NCI-H526 (cell line): ENCODE data around the gene ACSL6.

Source experiments
- DNase-seq, 2 experiments: peaks; one replicate each; lab custom pipeline; 2025; lab: John Stamatoyannopoulos, UW

Gene ACSL6

DNA sequence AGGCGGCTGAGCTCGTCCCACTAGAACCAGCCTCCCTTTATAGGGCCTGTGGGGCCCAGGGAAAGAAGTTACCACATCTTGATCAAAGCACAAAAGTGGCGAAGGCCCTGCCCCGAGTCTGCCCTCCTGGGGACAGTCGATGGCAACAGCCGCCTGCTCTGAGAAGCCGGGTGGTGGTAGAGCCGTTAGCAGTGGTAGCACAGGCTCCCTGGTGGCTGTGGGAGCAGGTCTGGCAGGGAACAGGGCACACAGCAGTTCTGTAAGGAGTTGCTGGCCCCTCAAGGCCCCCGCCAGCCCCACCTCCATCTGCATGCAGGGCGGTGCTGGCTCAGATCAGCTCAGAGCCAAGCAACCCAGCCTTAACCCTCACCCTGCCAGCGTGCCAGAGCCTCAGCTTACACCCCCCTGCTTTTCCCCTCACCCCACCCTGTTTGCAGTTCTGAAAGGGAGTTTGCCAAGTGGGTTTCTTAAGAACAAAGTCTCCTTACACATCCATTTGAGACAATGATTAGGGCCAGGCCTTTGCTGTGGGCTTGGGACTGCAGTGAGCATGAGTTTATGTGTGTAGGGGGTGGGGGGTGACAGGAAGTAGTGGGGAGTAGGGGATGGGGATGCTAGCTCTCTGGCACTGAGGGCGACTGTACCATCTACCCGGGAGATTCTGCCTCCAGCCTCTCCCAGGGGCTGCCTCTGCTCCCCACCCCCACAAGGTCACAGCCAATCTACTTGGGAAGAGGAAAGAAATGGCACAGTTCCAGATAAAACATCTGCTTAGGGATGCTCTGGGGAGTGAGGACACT lies 11.8 kb downstream of the ACSL6 start:
- no peak for DNase-seq

DNA sequence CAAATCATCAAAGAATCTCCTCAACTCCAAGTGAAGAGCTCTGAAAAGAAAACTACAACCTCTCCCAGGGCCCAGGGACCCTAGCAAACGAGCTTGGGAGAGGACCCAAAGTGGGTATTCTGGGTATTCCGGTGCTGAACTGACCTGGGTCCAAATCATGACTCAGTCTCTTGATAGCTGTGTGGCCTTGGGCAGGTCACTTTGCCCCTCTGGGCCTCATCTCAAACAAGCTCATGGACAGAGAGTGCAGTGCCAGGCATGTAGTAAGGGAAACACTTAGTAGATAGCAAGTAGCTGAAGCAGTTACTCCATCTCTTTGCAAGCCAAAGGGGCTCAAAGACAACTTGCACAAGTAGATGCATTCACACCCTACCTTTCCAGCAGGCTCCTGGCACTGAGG lies 12.4 kb downstream of the ACSL6 start:
- no peak for DNase-seq

DNA sequence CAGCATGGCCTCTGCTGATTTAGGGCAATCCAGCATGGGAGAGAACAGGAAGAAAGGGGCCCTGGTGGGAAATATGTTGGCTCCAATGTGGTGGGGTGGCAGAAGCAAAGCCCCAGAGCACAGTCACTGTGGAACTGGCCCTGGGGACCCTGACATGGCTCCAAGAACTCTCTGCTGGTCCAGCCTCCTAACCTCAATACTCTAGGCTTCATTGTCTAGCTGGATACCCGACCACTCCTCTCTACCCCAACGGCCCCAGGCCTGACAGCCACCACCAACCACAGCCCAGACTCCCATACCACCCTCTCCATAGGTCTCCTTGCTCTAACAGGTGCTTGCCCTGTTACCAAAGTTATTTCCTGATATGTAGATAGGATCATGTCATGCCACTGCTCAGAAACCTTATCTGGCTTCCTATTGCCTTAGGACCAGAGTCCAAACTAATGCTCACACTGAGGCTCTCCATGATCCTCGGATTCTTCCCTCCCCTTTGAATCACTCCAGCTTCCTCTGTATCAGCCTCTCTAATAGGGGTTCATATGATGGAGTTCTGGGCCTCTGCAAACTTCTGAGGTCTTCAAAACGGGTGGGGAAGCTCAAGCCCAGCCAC lies 12.9 kb downstream of the ACSL6 start:
- DNase-seq, result no peak

DNA sequence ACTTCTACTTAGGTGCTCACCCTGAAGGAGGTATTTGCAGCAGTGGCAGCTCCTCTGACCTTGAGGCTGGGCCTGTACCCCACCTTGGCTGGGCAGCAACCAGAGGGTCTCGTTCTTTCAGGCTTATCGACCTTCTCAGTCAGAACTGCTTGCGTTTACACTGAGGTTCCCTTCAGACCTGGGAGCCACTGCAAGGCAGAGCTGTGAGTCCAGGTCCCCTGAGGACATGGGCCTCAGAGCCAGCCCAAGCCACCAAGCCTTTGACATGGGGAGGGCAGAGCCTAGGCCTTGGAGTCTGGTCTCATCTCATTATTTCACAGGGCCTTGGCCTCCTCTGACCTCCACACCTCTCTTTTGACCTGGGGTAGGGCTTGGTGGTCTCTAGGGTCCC lies 13.7 kb downstream of the ACSL6 start:
- no peak for DNase-seq

DNA sequence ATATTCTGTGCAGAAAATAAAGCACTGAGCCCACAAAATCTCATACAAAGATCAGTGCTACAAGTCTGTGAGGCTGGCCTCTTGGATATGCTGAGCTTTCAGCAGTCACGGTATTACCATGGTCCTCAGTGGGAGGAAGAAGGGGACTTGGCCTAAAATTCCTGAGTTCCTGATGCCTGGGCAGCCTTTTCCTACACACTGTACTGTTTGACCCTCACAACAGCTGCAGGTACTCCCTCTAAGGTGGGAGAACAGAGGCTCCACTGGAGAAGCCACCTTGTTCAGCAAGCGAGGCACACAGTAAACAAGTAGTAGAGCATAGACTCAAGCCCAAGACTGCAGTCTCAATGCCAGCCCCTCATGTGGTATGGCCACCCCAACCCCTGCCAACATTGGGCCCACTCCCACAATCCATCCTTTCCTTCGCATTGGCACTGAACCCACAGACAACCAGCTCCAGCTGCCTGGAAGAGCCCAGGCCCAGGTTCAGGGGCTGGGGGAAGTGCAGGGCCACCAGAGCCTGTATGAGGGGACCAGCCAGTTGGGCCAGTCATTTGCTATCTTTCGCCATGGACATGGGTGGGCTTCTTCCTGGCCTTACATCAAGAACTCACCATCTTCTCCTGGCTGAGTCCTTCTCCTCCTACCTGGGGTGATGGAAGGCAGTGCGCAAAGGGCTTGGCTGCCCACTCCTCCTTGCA lies 14.3 kb downstream of the ACSL6 start:
- no peak for DNase-seq

DNA sequence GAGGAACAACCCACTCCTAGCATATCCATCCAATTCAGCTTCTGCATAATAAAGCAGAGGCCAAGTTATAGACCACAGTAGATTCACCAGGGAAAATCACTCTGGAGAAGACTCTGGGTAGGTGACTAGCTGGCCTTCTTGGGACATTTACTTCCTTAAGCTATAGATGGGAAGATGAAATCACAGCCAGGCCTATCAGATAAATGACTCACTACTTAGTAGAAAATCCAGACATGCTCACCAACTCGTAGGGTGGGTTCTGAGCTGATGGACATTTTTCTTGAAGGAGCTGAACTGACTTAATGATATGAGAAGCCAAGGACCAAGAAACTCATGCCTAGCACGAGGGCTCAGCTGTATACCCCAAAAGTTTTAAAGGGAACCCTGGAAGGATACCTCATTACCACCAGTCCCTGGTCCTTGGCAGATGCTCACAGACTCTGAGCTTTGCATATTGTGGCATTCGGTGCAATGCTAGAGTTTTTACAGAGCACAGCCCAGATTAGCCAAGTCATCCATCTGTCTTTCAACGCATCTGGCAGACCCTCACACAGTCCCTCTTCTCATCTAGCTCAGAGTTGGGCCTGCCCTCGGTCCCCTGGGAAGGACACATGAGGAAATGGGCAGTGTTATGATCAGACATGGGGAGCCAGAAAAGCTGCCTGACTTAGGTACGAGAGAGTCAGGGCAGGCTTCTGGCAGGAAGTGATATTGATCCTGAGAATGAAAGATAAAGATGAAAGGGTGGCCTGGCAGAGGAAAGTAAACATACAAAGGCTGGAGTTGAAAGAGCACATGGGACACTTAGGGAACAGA lies 15.0 kb downstream of the ACSL6 start:
- no peak for DNase-seq

DNA sequence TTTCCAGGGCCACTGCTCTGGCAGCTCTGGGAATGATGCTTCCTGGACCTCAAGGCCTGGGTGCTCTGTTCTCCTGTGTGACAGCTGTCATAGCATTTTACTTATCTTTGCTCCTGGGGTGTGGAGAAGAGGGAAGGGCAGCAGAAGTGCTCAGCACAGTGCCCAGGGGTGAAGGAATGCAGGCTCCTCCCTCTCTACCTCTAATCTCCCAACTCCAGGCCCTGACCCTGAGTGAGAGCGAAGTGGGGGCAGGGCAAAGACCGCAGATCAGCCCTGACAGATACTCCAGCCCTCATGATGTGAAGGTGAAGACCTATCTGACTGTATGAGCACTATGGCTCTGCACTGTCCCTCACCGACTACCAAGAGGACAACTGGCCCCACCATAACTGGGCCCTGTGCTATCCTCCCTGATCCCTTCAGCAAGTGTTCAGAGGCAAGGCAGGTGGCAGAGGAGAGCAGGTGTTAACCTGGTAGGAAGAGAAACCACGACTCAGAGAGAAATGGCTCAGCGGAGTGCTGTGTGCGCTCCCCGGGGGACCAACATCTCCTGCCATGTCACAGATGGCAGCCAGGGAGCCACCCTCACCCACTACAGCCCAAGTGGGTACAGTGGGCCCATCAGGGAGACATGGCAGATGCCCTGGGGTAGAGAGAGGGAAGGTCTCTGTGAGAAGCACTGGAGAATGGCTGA lies 16.8 kb downstream of the ACSL6 start:
- DNase-seq, result no peak

DNA sequence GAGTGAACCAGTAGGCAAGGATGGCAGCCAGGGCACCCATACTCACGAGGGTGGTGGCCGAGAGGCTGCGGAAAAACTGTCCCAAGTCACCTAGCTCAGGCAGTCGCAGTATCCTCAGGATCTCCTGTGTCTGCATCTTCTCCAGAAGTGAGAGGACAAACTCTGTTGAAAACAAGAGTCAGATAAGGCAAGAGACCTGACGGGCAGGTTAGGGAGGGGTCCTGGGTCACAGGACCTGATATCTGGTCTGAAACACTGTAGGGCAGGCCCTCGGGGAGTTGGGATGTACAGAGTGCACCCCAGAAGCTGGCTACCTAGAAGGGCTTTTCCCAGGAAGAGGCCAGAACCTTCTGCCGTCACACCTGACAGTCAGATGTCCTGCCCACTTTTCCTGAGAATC lies 17.4 kb downstream of the ACSL6 start:
- DNase-seq, result no peak

DNA sequence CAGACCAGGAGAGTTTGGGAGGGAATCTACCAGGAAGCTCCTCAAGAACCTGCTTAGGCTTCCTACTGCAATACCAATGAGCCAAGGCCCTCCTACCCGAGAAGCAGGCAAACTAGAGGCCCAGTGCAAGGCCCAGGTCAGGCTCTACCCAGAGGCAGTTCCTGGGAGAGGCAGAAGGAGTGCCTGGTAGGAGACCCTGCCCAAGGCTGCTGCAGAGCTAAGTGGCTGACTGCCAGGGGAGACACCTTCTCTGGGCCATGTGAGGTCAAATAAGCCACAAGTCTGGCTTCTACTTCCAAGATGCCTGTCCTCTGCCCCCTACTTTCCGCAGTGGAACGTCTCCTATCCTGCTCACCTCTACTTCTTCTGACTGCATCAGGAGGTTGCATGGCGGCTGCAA lies 17.8 kb downstream of the ACSL6 start:
- DNase-seq, result no peak

DNA sequence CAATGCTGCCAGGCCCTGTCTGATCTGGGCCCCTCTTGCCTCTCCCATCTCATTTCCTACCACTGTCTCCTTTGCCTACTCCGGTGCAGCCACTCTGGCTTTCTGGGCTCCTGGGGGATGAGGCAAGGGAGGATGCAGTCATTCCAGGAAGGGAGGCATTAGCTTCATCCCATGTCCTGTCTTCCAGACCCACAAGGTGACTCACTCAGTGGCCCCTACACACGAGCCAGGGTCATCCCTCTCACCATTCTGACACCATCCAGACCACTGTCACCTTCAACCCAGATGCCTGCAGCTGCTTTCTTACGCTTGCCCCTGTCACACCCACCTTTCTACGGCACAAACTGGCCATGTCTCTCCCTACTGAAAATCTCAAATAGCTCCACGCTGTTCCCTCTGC lies 19.1 kb downstream of the ACSL6 start:
- DNase-seq, result no peak

DNA sequence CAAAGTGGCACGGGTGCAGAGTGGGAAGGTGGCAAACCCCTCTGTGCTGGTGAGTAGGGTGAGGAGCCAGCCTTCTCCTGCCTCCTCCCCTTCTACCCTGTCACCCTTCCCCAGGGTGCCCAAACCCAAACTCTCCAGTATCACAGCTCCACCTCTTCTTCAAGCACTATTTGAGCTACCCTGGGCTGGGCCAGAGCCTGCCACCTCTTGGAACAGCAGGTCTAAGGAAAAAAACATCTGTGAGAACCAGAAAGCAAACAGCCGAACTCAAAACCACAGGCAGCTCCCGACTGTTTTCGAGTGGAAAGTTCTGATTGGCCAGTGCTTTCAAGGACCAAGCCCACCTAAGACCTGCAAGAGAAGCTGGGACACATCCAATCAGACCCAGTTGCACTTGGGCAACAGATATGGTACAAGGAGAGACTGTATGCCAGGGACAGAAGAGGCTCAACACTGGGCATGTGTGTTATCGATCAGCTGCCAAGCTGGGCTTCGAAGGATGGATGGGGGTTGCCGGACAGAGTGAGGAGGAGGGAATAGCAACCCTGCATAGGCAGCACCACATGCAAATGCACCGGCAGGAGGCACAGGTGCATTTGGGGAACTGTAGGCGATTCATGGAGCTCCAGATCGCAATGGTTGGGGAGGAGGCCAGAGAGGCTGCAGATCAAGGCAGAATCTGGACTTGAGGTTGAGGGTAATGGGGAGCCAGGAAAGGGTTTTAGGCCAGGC lies 19.7 kb downstream of the ACSL6 start:
- no peak for DNase-seq

DNA sequence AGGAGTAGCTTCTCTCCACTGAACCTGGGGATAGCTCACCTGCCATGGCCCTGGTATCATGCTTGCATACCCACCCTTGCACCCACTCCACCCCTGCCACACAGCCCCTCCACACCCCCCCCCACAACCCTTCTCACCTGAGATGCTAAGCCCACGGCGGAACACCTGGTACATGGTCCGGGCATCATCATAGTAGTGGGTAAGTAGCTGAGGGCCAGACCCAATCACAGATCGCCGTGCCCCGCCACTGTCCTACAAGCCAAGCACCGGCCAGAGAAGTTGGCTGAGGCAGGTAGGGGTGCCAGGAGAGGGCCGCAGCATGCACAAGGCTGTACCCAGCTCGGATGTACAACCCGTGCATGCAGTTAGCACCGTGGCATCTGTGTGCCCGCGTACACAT lies 20.7 kb downstream of the ACSL6 start:
- no peak for DNase-seq

DNA sequence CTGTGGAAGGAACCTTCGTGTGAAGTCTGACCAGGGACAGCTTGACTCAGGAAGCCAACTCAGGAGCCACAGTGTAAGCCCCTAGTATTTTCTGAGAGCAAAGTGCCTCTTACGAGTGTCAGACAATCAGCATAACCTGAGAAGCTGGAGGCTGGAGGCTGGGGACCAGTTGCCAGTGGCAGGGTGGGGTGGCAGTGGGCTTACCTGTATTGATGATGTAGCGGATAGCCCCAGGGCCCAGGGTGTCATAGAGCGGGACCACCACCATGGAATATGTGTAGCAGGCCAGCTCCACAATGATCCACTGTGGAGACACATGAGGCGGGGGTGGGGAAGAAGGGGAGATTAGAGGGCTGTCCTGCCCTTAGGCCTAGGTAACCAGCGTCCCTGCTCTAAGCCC lies 22.9 kb downstream of the ACSL6 start:
- no peak for DNase-seq

DNA sequence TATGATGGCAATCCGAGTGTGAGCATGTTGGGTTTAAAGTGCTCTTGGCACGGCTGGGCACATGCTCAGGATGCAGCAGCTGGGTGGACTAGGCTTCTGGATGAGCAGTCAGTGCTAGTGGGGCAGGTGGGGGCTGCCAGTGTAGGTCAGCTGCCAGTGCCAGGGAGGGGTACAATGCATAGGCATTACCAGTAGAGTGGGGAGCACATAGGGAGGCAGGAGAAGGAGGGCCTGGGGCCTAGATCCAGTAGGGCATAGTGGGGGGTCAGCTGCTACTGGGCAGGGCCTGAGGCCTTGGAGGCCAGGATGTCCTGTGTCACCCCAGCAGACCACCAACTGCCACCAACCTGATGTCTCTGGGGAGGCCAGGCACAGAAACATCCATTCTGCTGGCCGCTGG lies 24.2 kb downstream of the ACSL6 start:
- DNase-seq, result no peak

DNA sequence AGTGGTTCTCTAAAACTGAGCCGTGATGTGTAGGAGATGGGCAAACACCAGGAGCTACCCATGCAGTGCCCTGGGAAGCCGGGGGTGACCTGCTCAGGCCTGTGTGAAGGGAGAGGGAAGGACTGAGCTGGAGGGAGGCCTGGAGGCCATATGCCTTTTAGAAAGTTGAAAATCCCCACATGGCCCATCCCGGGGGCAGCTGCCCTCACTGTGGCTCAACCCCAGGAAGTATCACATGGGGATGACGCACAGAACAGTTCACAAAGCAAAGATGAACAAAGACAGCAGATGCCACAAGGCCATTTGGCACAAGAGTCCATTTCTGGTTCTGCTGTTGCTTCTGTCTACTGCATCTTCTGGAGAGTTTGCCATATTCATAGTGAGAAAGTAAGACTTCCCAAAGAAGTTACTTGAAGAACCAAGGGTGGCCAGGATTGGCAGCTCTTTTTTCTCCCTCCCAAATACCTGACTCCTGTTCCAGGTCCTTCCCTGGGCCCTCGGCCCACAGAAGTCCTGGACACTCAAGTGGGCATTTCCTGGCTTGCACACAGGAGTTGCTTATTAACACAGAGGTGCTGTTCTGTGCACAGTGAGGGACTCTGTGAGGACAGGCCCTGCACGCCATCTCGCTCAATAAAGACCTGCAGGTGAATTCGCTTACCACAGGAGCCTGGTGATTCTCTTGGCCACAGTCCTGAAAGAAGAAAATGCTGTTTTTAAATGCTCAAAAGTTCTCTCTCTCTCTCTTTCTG lies 25.1 kb downstream of the ACSL6 start:
- no peak for DNase-seq

DNA sequence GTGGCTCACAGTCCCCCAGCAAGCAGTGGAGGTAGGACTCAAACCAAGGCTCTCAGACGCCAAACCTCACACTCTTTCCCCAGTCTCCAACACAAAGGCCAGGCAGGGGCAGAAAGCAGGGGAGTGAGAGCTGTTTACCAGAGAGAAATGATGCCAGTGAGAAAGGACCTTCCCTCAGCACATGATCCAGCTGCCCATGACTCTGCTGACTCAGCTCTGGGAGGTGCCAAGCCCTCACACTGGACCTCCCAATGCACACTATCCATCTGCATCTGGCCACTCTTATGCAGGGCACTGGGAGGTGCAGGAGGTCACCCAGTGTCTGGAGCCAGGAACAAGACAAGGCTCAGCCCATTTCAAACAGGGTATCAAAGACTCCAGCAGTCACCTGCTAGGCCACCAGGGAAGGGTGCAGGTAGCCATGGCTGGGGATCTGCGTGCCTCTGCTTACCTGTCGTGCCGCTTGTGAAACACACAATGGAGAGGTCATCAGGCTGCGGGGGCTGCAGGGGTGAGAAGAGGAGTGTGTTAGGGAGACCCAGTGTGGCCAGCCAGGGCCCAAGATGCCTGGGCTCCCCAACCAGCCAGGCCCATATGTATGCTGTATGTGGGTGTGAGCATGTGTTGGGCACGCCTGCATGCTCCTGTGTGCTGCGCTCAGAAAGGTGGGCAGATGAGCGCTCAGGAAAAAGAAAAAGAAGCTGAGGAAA lies 26.3 kb downstream of the ACSL6 start:
- no peak for DNase-seq

DNA sequence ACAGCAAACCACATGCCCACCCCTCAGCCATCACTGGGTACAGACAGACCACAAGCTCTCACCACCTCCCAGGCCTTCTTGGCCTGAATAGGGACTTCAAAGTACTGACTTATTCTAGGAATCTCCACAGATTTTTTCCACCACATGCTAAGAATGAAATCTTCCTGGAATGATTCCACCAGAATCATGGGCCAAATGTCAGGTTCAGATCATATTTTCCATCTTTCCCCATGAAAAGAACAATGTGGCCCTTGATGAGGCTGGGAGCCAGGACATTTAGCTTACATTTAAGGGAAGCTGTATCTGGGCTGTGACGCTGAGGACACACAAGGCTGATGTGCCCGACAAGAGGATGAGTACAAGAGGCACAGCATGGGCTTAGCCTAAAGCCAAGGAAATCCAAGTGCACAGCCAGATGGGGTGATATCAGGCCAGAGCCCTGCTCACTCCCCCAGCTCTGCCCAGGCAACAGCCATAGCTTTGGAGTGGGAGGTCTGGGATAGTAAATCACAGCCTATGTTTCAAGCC lies 28.1 kb downstream of the ACSL6 start:
- no peak for DNase-seq

DNA sequence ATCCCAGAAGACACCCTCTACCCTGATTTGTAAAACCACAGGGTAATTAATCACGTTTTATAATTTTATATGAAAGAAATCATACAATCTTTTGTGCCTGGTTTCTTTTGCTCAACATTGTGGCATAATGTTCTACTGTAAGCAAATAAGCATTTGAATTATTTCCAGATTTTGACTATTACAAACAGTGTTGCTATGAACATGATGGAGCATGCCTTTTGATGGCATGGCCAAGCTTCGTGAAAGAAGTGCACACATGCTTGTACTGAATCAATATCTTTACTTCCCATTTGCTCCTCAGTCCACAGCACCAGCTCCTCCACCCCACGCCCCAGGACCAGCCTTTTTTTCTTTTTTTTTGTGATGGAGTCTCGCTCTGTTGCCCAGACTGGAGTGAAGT lies 29.9 kb downstream of the ACSL6 start:
- no peak for DNase-seq

DNA sequence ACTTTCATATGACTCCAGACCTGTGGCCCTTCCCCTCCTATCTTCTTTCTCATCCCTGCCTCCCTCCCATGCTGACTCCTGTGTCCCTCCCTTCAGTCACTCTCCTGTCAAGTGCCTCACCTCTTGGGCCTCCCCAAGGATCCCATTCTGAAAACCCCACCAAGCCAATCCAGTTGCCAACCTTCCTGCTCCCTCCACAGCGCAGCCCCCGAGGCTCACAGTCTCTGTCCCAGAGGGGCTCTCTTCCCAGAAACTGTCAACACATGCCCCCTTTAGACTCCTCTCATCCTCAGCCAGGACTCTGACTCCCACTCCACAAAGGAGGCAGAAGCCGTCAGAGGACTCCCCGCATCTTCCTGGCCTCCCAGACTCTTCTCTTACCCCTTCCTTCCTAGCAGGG lies 30.8 kb downstream of the ACSL6 start:
- no peak for DNase-seq

DNA sequence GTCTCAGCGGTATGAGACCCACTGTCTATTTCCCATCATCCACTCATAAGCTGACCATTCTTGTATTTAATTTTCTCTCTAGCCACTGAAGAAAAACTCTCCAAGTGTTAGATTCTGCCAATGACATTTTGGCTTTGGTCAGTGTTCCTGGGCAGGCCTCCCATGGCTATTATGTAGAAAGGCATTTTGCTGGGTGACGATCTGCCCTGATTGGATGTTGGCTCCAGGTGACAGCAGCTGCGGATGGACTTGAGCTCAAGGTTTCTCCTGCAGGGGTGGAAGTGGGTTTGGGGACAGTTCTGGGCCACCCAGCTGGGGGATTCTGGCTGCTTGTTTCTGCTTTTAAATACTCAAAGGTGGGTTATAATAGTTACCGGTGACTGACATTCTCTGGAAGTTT lies 31.6 kb downstream of the ACSL6 start:
- no peak for DNase-seq
